K562 (cell line): ENCODE results near the gene HSD11B1L. TPM values are rescaled to one million over a fixed set of nuclear protein-coding genes. Genes with fewer than 3 reads are reported as not detected.

ENCODE experiments used
- EWSR1 ChIP-seq: fragments of 450-650 bp; IDR thresholded peaks from 2 replicates; pipeline ENCODE4 v1.6.1; 2018; ENCODE audit warnings: borderline replicate concordance, mild to moderate bottlenecking, low read depth, moderate library complexity; ENCODE audit not compliant: partially characterized antibody
- HDAC3 ChIP-seq: fragments of 450-650 bp; IDR thresholded peaks from 2 replicates; pipeline ENCODE4 v1.6.1; 2018; ENCODE audit warnings: borderline replicate concordance, mild to moderate bottlenecking, moderate library complexity; ENCODE audit not compliant: partially characterized antibody
- SP2 ChIP-seq: IDR thresholded peaks from 2 replicates; pipeline ENCODE4 v1.6.1; 2011; ENCODE audit warnings: mild to moderate bottlenecking, low read depth, low read length, moderate library complexity; ENCODE audit not compliant: poor library complexity, severe bottlenecking; ENCODE audit errors: extremely low read depth
- SREBF1 ChIP-seq: fragments of 150-350 bp; IDR thresholded peaks from 2 replicates; pipeline ENCODE4 v1.6.1; 2014; ENCODE audit warnings: antibody characterized with exemption, low read depth, low read length, borderline replicate concordance
- ZKSCAN8 ChIP-seq: fragments of 200-800 bp; sonication (Bioruptor generic); IDR thresholded peaks from 2 replicates; pipeline ENCODE4 v1.6.1; 2016; ENCODE audit warnings: missing genetic modification characterization, missing compliant biosample characterization
- ZNF133 ChIP-seq: fragments of 250-450 bp; sonication (Bioruptor Pico); IDR thresholded peaks from 2 replicates; pipeline ENCODE4 v1.4.0; 2020; ENCODE audit warnings: mild to moderate bottlenecking
- ZNF830 ChIP-seq: fragments of 250-450 bp; sonication (Bioruptor Pico); IDR thresholded peaks from 2 replicates; pipeline ENCODE4 v1.5.0; 2021; ENCODE audit warnings: mild to moderate bottlenecking
- polyA plus RNA-seq, 8 experiments: library from polyadenylated mRNA; depleted of rRNA in 4 of 8; stranded (reverse) in 5 of 8; unstranded in 3 of 8; fragments of >200 nt; fragmentation: Nextera tagmentation in 2 of 8; fragmentation: Illumina TruSeq in 1 of 8; extraction: Ambion mirVana in 2 of 8; extraction: Trizol in 1 of 8; gene quantifications; 2 replicates each; pipeline versions ENCODE4 v1.2.1 to v1.2.3, GENCODE V29; 2011 to 2014; ENCODE audit warnings: inconsistent platforms in 1 of 8, missing spikeins in 1 of 8
- total RNA-seq, 7 experiments: library from RNA; depleted of rRNA in 6 of 7; stranded (reverse); fragments of >200 nt in 6 of 7; fragmentation: Illumina TruSeq in 2 of 7; extraction: Trizol in 2 of 7; gene quantifications; 2 replicates each; pipeline versions ENCODE4 v1.2.1 to v1.2.3, GENCODE V29; 2011 to 2021; ENCODE audit warnings: low replicate concordance in 1 of 7
- TF ChIP-seq, protein P1 (sequence below): conservative IDR thresholded peaks from 2 replicates; pipeline ENCODE4 v1.6.1; 2011; ENCODE audit warnings: low read depth, mild to moderate bottlenecking, low read length; ENCODE audit not compliant: control insufficient read depth
- TF ChIP-seq, protein P2 (sequence below): fragments of 450-650 bp; IDR thresholded peaks from 2 replicates; pipeline ENCODE4 v1.6.1; 2016
- TF ChIP-seq, protein P3 (sequence below): sonication (generic); formaldehyde crosslinking; IDR thresholded peaks from 2 replicates; pipeline ENCODE4 v1.8.0; 2022; ENCODE audit warnings: missing genetic modification reagents, mild to moderate bottlenecking, borderline replicate concordance
- TF ChIP-seq, protein P4 (sequence below), 2 experiments: IDR thresholded peaks in 1 of 2; conservative IDR thresholded peaks in 1 of 2; 2 replicates each; pipeline ENCODE4 v1.6.1; 2016; ENCODE audit warnings: low read depth in 2 of 2, mild to moderate bottlenecking in 1 of 2, missing compliant biosample characterization in 1 of 2, missing genetic modification characterization in 1 of 2, moderate library complexity in 1 of 2
- TF ChIP-seq, protein P5 (sequence below): fragments of 250-450 bp; sonication (Bioruptor Pico); IDR thresholded peaks from 2 replicates; pipeline ENCODE4 v1.8.0; 2021; ENCODE audit warnings: moderate library complexity, mild to moderate bottlenecking, inconsistent platforms
- TF ChIP-seq, protein P6 (sequence below), 2 experiments: IDR thresholded peaks; 2 replicates each; pipeline ENCODE4 v1.6.1; 2012; ENCODE audit warnings: improper control_type of control experiment in 2 of 2, low read depth in 2 of 2, low read length in 2 of 2, borderline replicate concordance in 1 of 2

Gene HSD11B1L
- total and polyA plus RNA-seq, 9 of the 15 experiments (the other 6 are each of a cell fraction or from before 2014, with no cell fraction given): 0.31 to 7.7 (median 2.3) TPM

DNA sequence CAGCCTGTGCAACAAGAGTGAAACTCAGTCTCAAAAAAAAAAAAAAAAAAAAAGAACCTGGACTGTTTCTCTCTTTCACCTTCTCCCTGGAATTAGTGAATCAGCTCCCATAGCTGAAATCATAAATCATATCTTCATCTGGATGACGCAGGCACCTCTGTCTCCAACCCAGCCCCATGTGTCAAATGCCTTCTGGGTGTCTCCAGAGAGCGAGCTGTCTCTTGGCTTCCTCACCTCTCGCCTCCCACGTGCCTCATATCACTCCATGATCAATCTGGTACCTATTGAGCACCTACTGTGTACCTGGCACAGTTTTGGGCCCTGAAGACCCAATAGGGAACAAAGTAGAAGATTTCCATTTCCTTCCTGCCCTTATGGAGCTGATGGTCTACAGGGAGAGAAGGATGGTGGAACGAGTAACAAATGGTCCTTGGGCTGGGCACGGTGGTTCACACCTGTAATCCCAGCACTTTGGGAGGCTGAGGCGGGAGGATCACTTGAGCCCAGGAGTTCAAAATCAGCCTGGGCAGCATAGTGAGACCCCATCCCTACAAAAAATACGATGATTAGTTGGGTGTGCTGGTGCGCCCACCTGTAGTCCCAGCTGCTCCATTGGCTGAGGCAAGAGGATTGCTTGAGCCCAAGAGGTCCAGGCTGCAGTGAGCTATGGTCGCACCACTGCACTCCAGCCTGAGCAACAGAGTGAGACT is 2.5 kb downstream of the HSD11B1L start (continued):
- TF ChIP-seq SP2 (no peak), ZNF133 (CRISPR knock-in tag) (no peak), HDAC3 (no peak), SREBF1 (no peak), ZNF830 (no peak), ZKSCAN8 (CRISPR knock-in tag) (peak; percentile 96), EWSR1 (no peak)
- TF ChIP-seq, protein P1, sequence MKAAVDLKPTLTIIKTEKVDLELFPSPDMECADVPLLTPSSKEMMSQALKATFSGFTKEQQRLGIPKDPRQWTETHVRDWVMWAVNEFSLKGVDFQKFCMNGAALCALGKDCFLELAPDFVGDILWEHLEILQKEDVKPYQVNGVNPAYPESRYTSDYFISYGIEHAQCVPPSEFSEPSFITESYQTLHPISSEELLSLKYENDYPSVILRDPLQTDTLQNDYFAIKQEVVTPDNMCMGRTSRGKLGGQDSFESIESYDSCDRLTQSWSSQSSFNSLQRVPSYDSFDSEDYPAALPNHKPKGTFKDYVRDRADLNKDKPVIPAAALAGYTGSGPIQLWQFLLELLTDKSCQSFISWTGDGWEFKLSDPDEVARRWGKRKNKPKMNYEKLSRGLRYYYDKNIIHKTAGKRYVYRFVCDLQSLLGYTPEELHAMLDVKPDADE: no peak
- TF ChIP-seq, protein P2, sequence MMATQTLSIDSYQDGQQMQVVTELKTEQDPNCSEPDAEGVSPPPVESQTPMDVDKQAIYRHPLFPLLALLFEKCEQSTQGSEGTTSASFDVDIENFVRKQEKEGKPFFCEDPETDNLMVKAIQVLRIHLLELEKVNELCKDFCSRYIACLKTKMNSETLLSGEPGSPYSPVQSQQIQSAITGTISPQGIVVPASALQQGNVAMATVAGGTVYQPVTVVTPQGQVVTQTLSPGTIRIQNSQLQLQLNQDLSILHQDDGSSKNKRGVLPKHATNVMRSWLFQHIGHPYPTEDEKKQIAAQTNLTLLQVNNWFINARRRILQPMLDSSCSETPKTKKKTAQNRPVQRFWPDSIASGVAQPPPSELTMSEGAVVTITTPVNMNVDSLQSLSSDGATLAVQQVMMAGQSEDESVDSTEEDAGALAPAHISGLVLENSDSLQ: peak; percentile 86
- TF ChIP-seq, protein P3, sequence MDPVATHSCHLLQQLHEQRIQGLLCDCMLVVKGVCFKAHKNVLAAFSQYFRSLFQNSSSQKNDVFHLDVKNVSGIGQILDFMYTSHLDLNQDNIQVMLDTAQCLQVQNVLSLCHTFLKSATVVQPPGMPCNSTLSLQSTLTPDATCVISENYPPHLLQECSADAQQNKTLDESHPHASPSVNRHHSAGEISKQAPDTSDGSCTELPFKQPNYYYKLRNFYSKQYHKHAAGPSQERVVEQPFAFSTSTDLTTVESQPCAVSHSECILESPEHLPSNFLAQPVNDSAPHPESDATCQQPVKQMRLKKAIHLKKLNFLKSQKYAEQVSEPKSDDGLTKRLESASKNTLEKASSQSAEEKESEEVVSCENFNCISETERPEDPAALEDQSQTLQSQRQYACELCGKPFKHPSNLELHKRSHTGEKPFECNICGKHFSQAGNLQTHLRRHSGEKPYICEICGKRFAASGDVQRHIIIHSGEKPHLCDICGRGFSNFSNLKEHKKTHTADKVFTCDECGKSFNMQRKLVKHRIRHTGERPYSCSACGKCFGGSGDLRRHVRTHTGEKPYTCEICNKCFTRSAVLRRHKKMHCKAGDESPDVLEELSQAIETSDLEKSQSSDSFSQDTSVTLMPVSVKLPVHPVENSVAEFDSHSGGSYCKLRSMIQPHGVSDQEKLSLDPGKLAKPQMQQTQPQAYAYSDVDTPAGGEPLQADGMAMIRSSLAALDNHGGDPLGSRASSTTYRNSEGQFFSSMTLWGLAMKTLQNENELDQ (CRISPR knock-in tag): no peak
- TF ChIP-seq, protein P4, sequence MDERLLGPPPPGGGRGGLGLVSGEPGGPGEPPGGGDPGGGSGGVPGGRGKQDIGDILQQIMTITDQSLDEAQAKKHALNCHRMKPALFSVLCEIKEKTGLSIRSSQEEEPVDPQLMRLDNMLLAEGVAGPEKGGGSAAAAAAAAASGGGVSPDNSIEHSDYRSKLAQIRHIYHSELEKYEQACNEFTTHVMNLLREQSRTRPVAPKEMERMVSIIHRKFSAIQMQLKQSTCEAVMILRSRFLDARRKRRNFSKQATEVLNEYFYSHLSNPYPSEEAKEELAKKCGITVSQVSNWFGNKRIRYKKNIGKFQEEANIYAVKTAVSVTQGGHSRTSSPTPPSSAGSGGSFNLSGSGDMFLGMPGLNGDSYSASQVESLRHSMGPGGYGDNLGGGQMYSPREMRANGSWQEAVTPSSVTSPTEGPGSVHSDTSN (CRISPR knock-in tag; IDR thresholded peaks at IDR 0.05; ENCODE audit: low read depth): no peak
- TF ChIP-seq, protein P4 (tag; conservative IDR thresholded peaks at IDR 0.05; ENCODE audit: low read depth): peak; percentile 86
- TF ChIP-seq, protein P5, sequence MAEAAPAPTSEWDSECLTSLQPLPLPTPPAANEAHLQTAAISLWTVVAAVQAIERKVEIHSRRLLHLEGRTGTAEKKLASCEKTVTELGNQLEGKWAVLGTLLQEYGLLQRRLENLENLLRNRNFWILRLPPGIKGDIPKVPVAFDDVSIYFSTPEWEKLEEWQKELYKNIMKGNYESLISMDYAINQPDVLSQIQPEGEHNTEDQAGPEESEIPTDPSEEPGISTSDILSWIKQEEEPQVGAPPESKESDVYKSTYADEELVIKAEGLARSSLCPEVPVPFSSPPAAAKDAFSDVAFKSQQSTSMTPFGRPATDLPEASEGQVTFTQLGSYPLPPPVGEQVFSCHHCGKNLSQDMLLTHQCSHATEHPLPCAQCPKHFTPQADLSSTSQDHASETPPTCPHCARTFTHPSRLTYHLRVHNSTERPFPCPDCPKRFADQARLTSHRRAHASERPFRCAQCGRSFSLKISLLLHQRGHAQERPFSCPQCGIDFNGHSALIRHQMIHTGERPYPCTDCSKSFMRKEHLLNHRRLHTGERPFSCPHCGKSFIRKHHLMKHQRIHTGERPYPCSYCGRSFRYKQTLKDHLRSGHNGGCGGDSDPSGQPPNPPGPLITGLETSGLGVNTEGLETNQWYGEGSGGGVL (CRISPR knock-in tag): no peak
- TF ChIP-seq, protein P6, sequence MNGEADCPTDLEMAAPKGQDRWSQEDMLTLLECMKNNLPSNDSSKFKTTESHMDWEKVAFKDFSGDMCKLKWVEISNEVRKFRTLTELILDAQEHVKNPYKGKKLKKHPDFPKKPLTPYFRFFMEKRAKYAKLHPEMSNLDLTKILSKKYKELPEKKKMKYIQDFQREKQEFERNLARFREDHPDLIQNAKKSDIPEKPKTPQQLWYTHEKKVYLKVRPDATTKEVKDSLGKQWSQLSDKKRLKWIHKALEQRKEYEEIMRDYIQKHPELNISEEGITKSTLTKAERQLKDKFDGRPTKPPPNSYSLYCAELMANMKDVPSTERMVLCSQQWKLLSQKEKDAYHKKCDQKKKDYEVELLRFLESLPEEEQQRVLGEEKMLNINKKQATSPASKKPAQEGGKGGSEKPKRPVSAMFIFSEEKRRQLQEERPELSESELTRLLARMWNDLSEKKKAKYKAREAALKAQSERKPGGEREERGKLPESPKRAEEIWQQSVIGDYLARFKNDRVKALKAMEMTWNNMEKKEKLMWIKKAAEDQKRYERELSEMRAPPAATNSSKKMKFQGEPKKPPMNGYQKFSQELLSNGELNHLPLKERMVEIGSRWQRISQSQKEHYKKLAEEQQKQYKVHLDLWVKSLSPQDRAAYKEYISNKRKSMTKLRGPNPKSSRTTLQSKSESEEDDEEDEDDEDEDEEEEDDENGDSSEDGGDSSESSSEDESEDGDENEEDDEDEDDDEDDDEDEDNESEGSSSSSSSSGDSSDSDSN (IDR thresholded peaks at IDR 0.05; ENCODE audit: borderline replicate concordance in 1 of 2, low read depth in 2 of 2, low read length in 2 of 2): no peak
